ENCODE results near the gene SERPINI1.
A peak's percentile ranks its signal among the peaks of the same experiment; 100 is the strongest.

The SERPINI1 gene

GRCh38 chr3:167723025-167723512, 12.5 kb upstream of the SERPINI1 start:
- no peak overlapping the region for H3K27ac Mint-ChIP-seq
- DNase-seq (no peak), ATAC-seq (replicated peaks) (no peak)
- no peaks in the 10 kb centered on the region for H3K27me3 Mint-ChIP-seq
- H3K4me3 Mint-ChIP-seq = no peak overlapping the region
- no peaks in the 10 kb centered on the region for H3K9me3 Mint-ChIP-seq
- peaks cover 27 to 63% of the 10 kb centered on the region in 2 donors for H3K4me1 Mint-ChIP-seq (ENCODE audit: low read depth in 2 of 2)
- peaks cover 28% of the 10 kb centered on the region for H3K36me3 Mint-ChIP-seq (ENCODE audit: insufficient read depth)

- peaks cover 20% of the 10 kb centered on the region for H3K36me3 Mint-ChIP-seq (ENCODE audit: insufficient read depth)
- ATAC-seq (replicated peaks) (no peak), DNase-seq (no peak)
- no peak overlapping the region for H3K4me3 Mint-ChIP-seq
- H3K4me1 Mint-ChIP-seq (ENCODE audit: low read depth in 2 of 2) = peaks cover 31 to 66% of the 10 kb centered on the region in 2 donors
- H3K9me3 Mint-ChIP-seq = no peaks in the 10 kb centered on the region
- H3K27ac Mint-ChIP-seq = peak overlapping the region; percentile 12 to 73
- H3K27me3 Mint-ChIP-seq = no peaks in the 10 kb centered on the region
Measured at GRCh38 chr3:167723872-167724271, 11.6 kb upstream of the SERPINI1 start.

- peak overlapping the region; percentile 41 to 61 for H3K27ac Mint-ChIP-seq
Measured at GRCh38 chr3:167728176-167728575, 7.3 kb upstream of the SERPINI1 start.

GRCh38 chr3:167728632-167729323, 6.7 kb upstream of the SERPINI1 start:
- ATAC-seq (replicated peaks) (no peak), DNase-seq (no peak)
- Mint-ChIP-seq H3K27me3 (no peaks in the 10 kb centered on the region), H3K9me3 (no peaks in the 10 kb centered on the region), H3K4me1 (ENCODE audit: low read depth in 2 of 2) (peaks cover 32 to 58% of the 10 kb centered on the region in 2 donors), H3K27ac (peak overlapping the region; percentile 41 to 61), H3K4me3 (no peak overlapping the region), H3K36me3 (ENCODE audit: insufficient read depth) (peaks cover 6% of the 10 kb centered on the region)

More at GRCh38 chr3:167728176-167728575, 7.3 kb upstream of the SERPINI1 start:
- no peak for DNase-seq
- no peak for ATAC-seq (replicated peaks)
- H3K27me3 Mint-ChIP-seq = no peaks in the 10 kb centered on the region
- peaks cover 6% of the 10 kb centered on the region for H3K36me3 Mint-ChIP-seq (ENCODE audit: insufficient read depth)
- H3K4me1 Mint-ChIP-seq (ENCODE audit: low read depth in 2 of 2) = peaks cover 32 to 63% of the 10 kb centered on the region in 2 donors
- H3K9me3 Mint-ChIP-seq = no peaks in the 10 kb centered on the region
- no peak overlapping the region for H3K4me3 Mint-ChIP-seq

- H3K4me1 Mint-ChIP-seq (ENCODE audit: low read depth in 2 of 2) = peaks cover 29 to 51% of the 10 kb centered on the region in 2 donors
- H3K36me3 Mint-ChIP-seq (ENCODE audit: insufficient read depth) = peaks cover 3% of the 10 kb centered on the region
- H3K4me3 Mint-ChIP-seq = no peak overlapping the region
- peak overlapping the region in 1 of 2 donors; percentile 61 for H3K27ac Mint-ChIP-seq
- ATAC-seq (replicated peaks) (no peak), DNase-seq (no peak)
- H3K9me3 Mint-ChIP-seq = no peaks in the 10 kb centered on the region
- H3K27me3 Mint-ChIP-seq = no peaks in the 10 kb centered on the region
Measured at GRCh38 chr3:167729591-167729990, 5.9 kb upstream of the SERPINI1 start.

- ATAC-seq (replicated peaks) (no peak), DNase-seq (no peak)
- Mint-ChIP-seq H3K4me1 (ENCODE audit: low read depth in 2 of 2) (peaks cover 28 to 47% of the 10 kb centered on the region in 2 donors), H3K36me3 (ENCODE audit: insufficient read depth) (no peaks in the 10 kb centered on the region), H3K9me3 (no peaks in the 10 kb centered on the region), H3K4me3 (no peak overlapping the region), H3K27ac (peak overlapping the region in 1 of 2 donors; percentile 31), H3K27me3 (no peaks in the 10 kb centered on the region)
Measured at GRCh38 chr3:167731393-167731792, 4.1 kb upstream of the SERPINI1 start.

- H3K9me3 Mint-ChIP-seq = no peaks in the 10 kb centered on the region
- no peak for ATAC-seq (replicated peaks)
- H3K4me3 Mint-ChIP-seq = no peak overlapping the region
- no peak for DNase-seq
- peak overlapping the region in 1 of 2 donors; percentile 31 for H3K27ac Mint-ChIP-seq
- no peaks in the 10 kb centered on the region for H3K27me3 Mint-ChIP-seq
- peaks cover 27 to 45% of the 10 kb centered on the region in 2 donors for H3K4me1 Mint-ChIP-seq (ENCODE audit: low read depth in 2 of 2)
- no peaks in the 10 kb centered on the region for H3K36me3 Mint-ChIP-seq (ENCODE audit: insufficient read depth)
Measured at GRCh38 chr3:167732313-167733065, 3.0 kb upstream of the SERPINI1 start.

GRCh38 chr3:167733961-167734497, 1.5 kb upstream of the SERPINI1 start:
- H3K36me3 Mint-ChIP-seq (ENCODE audit: insufficient read depth) = no peaks in the 10 kb centered on the region
- no peak overlapping the region for H3K4me3 Mint-ChIP-seq
- no peaks in the 10 kb centered on the region for H3K9me3 Mint-ChIP-seq
- peaks cover 23 to 37% of the 10 kb centered on the region in 2 donors for H3K4me1 Mint-ChIP-seq (ENCODE audit: low read depth in 2 of 2)
- DNase-seq (peak in 1 of 3 experiments; percentile 1), ATAC-seq (replicated peaks) (no peak)
- no peaks in the 10 kb centered on the region for H3K27me3 Mint-ChIP-seq
- H3K27ac Mint-ChIP-seq = no peak overlapping the region

GRCh38 chr3:167734498-167735232, 856 bp upstream of the SERPINI1 start, which contains the start of gene PDCD10:
PDCD10 (minus strand) TSS chr3:167734892; CDS start chr3:167720157, 14,735 bp downstream.
- ATAC-seq (replicated peaks) (peak; percentile 81), DNase-seq (peak; percentile 94 to 97 (median 96))
- Mint-ChIP-seq H3K27me3 (no peaks in the 10 kb centered on the region), H3K4me1 (ENCODE audit: low read depth in 2 of 2) (peaks cover 19 to 31% of the 10 kb centered on the region in 2 donors), H3K4me3 (no peak within 1 kb of the TSS), H3K9me3 (no peaks in the 10 kb centered on the region), H3K27ac (no peak within 1 kb of the TSS), H3K36me3 (ENCODE audit: insufficient read depth) (no peaks in the 10 kb centered on the region)

- no peak for DNase-seq
- Mint-ChIP-seq H3K4me3 (no peak overlapping the region), H3K4me1 (ENCODE audit: low read depth in 2 of 2) (peaks cover 19 to 26% of the 10 kb centered on the region in 2 donors), H3K27me3 (no peaks in the 10 kb centered on the region), H3K9me3 (no peaks in the 10 kb centered on the region), H3K36me3 (ENCODE audit: insufficient read depth) (no peaks in the 10 kb centered on the region), H3K27ac (no peak overlapping the region)
- ATAC-seq (replicated peaks) = no peak
Measured at GRCh38 chr3:167736264-167736787, 805 bp downstream of the SERPINI1 start.

- peaks cover 16 to 20% of the 10 kb centered on the region in 2 donors for H3K4me1 Mint-ChIP-seq (ENCODE audit: low read depth in 2 of 2)
- H3K4me3 Mint-ChIP-seq = peak overlapping the region in 1 of 2 donors; percentile 28
- DNase-seq (no peak), ATAC-seq (replicated peaks) (no peak)
- H3K36me3 Mint-ChIP-seq (ENCODE audit: insufficient read depth) = no peaks in the 10 kb centered on the region
- H3K27ac Mint-ChIP-seq = no peak overlapping the region
- no peaks in the 10 kb centered on the region for H3K27me3 Mint-ChIP-seq
- no peaks in the 10 kb centered on the region for H3K9me3 Mint-ChIP-seq
Measured at GRCh38 chr3:167736997-167737396, 1.5 kb downstream of the SERPINI1 start.

GRCh38 chr3:167738037-167738436, 2.5 kb downstream of the SERPINI1 start:
- no peaks in the 10 kb centered on the region for H3K27me3 Mint-ChIP-seq
- H3K36me3 Mint-ChIP-seq (ENCODE audit: insufficient read depth) = no peaks in the 10 kb centered on the region
- no peak for ATAC-seq (replicated peaks)
- H3K9me3 Mint-ChIP-seq = no peaks in the 10 kb centered on the region
- no peak for DNase-seq
- H3K27ac Mint-ChIP-seq = no peak overlapping the region
- no peak overlapping the region for H3K4me3 Mint-ChIP-seq
- peaks cover 9 to 11% of the 10 kb centered on the region in 2 donors for H3K4me1 Mint-ChIP-seq (ENCODE audit: low read depth in 2 of 2)

All from effector memory CD8-positive, alpha-beta T cell (primary cell).